ENCODE results near the gene IQCC.

Gene IQCC

GRCh38 chr1:32257227-32257508, 51.7 kb downstream of the IQCC start:
- DNase-seq (ENCODE audit: low read depth), result no peak

Measured in ELR (cell line).